Lower lobe of right lung (tissue), 2 donors: ENCODE data around the gene CCDC194. TPM values are rescaled to one million over a fixed set of nuclear protein-coding genes. Genes with fewer than 3 reads are reported as not detected.

Experiments used
- ATAC-seq, 2 donors: fragments of 200-7000 bp; cut with Tn5 transposase; one replicate each; pipeline ENCODE4 v1.9.1; 2020 to 2022; ENCODE audit warnings: mild to moderate bottlenecking in 2 of 2, moderate library complexity in 2 of 2
- DNase-seq: peaks from one replicate; pipeline ENCODE4 v3.0.0-alpha.2; 2020
- H3K27ac ChIP-seq: fragments of 200-600 bp; one replicate; pipeline ENCODE4 v1.8.0; 2022
- H3K27me3 ChIP-seq: fragments of 200-600 bp; one replicate; pipeline ENCODE4 v1.8.0; 2022; ENCODE audit warnings: low read depth
- H3K36me3 ChIP-seq: fragments of 200-600 bp; one replicate; pipeline ENCODE4 v1.8.0; 2022; ENCODE audit warnings: mild to moderate bottlenecking
- H3K4me1 ChIP-seq: fragments of 200-600 bp; one replicate; pipeline ENCODE4 v1.8.0; 2022
- H3K4me3 ChIP-seq: fragments of 200-600 bp; one replicate; pipeline ENCODE4 v1.8.0; 2022; ENCODE audit warnings: mild to moderate bottlenecking
- H3K9me3 ChIP-seq: fragments of 200-600 bp; one replicate; pipeline ENCODE4 v1.8.0; 2022
- CTCF ChIP-seq: fragments of 200-600 bp; IDR thresholded peaks from one replicate; pipeline ENCODE4 v1.8.0; 2022; ENCODE audit warnings: antibody characterized with exemption, mild to moderate bottlenecking
- intact Hi-C: fragments of 100-400 bp; cut with DNase I; formaldehyde crosslinking; loops from one replicate; pipeline ENCODE4 v1.11.0; 2022
- total RNA-seq: library from RNA; stranded (reverse); fragmentation: NEBNext Ultra II Directional; extraction: Animal tissue kit (Norgen Biotek cat#: 25700); gene quantifications from one replicate; pipeline ENCODE4 v1.2.1, GENCODE V29; 2021
- donor health status: DM: no; HTN: yes; CAD: no; lungs with severe emphysema.

CCDC194 gene
- total RNA-seq, 1 donor from 2014 or later: 1.5 TPM

GRCh38 chr19:17414097-17414496 lies 20.1 kb upstream of the CCDC194 start:
- Histone ChIP-seq H3K36me3 (peaks cover 21% of the 10 kb centered on the region), H3K9me3 (no peaks in the 10 kb centered on the region), H3K27ac (no peak overlapping the region), H3K27me3 (no peaks in the 10 kb centered on the region), H3K4me1 (peaks cover 19% of the 10 kb centered on the region), H3K4me3 (no peak overlapping the region)
- intact Hi-C loops: no loop called here
- no peak for TF ChIP-seq CTCF
- DNase-seq (no peak), ATAC-seq (no peak)

DNA sequence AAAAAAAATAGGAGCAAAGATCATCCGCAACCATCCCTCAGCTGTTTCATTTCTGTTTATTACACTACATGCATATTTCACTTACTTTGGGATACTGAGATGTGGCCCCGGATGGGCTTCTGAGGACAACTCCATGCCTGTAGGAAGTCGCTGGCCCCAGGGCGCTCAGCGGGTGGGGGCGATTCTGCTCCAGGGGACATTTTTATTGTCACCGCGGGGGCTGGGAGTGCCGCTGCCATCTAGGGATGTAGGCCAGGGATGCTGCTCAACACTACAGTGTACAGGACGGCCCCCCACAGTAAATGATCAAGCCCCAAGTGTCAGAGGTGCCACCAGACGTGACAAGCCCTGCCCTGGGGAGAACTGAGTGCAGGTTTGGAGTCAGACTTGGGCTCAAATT lies 17.8 kb upstream of the CCDC194 start:
- no peaks in the 10 kb centered on the region for H3K27me3 ChIP-seq
- no peak overlapping the region for H3K27ac ChIP-seq
- H3K4me1 ChIP-seq: peaks cover 29% of the 10 kb centered on the region
- intact Hi-C loops: no loop called here
- DNase-seq: no peak
- peaks cover 21% of the 10 kb centered on the region for H3K36me3 ChIP-seq
- TF ChIP-seq CTCF: no peak
- H3K4me3 ChIP-seq: no peak overlapping the region
- no peaks in the 10 kb centered on the region for H3K9me3 ChIP-seq
- peak in 1 of 2 donors; percentile 39 for ATAC-seq

DNA sequence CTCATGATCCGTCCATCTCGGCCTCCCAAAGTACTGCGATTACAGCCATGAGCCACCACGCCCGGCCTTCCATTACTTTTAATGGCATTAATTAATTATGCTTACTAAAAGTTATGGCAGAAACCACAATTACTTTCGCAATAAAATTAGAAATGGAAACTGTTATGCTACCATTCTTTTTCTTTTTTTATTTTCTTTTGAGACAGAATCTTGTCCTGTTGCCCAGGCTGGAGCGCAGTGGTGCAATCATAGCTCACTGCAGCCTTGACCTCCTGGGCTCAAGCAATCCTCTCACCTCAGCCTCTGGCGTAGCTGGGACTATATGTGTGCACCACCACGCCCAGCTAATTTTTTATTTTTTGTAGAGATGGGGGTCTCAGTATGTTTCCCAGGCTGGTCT lies 16.0 kb upstream of the CCDC194 start:
- no peak overlapping the region for H3K27ac ChIP-seq
- H3K36me3 ChIP-seq: peaks cover 21% of the 10 kb centered on the region
- no peaks in the 10 kb centered on the region for H3K27me3 ChIP-seq
- intact Hi-C loops: no loop called here
- H3K9me3 ChIP-seq: no peaks in the 10 kb centered on the region
- DNase-seq (no peak), ATAC-seq (no peak)
- H3K4me3 ChIP-seq: no peak overlapping the region
- H3K4me1 ChIP-seq: peaks cover 41% of the 10 kb centered on the region
- TF ChIP-seq CTCF: no peak

DNA sequence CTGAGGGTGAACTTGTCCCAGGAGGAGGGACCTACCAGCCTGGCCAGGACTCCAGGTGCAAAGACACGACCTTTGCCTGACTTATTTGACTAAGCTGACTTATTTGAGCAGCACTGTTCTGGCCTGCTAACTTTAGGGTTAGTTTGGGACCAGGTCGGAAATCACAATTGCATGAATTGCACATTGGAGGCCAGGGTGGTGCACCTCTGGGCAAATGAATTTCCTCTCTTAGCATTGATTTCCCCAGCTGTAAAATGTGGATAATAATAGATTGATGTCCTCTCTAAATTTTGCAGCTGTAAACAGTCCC lies 12.8 kb upstream of the CCDC194 start:
- DNase-seq (no peak), ATAC-seq (no peak)
- peaks cover 25% of the 10 kb centered on the region for H3K4me1 ChIP-seq
- H3K27me3 ChIP-seq: no peaks in the 10 kb centered on the region
- H3K4me3 ChIP-seq: peak overlapping the region; percentile 72
- intact Hi-C loops: no loop called here
- peak overlapping the region; percentile 85 for H3K27ac ChIP-seq
- no peaks in the 10 kb centered on the region for H3K9me3 ChIP-seq
- no peak for TF ChIP-seq CTCF
- H3K36me3 ChIP-seq: peaks cover 13% of the 10 kb centered on the region

DNA sequence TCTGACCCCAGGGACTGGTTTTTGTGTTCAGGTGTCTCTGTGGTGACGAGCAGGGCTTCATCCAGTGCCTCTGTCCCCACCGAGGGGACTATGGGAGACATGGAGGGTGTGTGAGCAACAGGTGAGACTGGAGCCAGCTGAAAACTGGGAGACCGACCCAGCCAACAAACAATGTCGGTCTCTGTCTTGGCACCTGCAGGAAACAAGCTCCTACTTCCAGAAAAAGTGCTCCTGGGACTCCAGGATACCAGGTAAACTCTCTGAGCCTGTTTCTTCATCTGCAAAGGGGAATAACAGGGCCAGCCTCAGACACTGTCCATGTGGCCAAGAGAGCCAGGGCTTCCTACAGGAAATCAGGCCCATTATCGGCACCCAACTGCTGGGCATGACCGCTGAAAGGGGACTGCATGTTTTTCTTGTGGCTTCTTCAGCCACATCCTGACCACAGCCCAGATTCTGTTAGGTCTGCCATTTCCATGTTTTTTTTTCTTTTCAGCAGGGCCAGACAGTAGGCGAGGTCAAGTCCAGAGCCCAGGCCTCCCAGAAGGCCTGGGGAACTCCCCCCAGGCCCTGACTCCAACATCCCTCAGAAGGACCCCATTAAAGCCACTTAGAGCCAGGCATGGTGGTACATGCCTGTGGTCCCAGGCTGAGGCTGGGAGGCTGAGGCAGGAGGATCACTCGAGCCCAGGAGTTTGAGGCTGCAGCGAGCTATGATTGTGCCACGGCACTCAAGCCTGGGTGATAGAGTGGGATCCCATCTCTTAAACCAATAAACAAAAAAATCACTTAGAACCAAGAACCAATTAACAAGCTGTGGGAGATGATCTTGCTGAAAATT lies 12.3 kb upstream of the CCDC194 start:
- Histone ChIP-seq H3K4me3 (peak overlapping the region; percentile 72), H3K36me3 (peaks cover 11% of the 10 kb centered on the region), H3K4me1 (peaks cover 25% of the 10 kb centered on the region), H3K27me3 (no peaks in the 10 kb centered on the region), H3K9me3 (no peaks in the 10 kb centered on the region), H3K27ac (peak overlapping the region; percentile 85)
- DNase-seq (no peak), ATAC-seq (peak; percentile 6 to 25)
- intact Hi-C loops: no loop called here
- TF ChIP-seq CTCF: no peak
